Inferior parietal cortex (tissue), 1 donor: ENCODE measurements around the gene ZBTB46.
"Not testable (repeated sequence)": the region's sequence is repeated elsewhere in the genome, so short reads cannot be mapped to it uniquely, and the experiment has no call there.

Source experiments
- DNase-seq: peaks from one replicate; pipeline ENCODE4 v3.0.0-alpha.2; 2016; ENCODE audit errors: extremely low spot score

Gene ZBTB46

DNA sequence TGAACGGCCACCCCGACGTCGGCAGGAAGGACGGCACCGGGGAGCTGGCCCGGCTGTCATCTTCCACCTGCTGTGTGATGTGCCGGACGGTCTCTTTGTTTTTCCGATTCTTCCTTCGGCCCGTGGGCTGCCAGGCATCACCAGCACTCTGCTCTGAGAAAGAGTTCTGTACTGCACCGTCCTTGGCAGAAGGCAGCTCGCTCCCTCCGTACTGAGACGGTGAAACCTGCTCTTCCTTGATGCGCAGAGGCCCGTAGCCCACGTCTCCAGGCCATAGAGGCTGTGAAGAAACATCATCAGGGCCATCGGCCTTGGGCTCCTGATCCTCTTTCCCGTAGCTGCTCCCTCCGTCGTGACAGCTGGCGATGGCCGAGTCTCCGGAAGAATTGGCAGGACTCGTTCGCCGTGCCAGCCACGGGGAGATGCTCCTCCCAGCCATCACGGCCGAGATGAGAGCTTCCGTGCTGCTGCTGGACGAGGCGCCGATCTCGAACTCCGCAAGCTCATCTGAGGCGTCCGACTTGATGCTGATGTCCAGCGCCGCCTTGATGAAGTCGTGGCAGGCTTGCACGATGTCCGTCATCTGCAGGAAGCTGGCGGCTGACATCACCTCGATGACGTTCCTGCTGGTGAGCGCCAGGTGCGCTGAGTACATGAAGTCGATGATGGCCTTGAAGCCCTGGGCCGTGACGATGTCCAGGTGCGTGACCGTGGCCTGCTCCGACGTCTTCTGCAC is 41.1 kb downstream of the ZBTB46 start:
- no peak for DNase-seq

DNA sequence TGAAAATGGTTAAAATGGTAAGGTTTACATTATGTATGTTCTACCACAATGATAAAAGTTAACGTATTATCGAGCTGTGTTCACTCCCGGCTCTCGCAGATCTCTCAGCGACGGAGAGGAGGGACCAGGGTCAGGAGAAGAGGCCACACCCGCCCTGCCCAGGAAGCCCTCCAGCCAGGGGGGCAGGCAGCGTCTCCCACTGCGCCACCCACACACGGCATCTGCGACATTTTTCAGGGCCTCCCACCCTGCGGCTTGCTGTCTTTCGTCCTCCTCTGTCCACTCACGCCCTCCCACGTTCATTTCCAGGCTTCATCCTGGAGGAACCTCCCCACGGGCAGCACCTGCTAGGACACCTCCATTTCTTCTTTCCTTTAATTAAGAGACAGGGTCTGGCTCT is 43.3 kb downstream of the ZBTB46 start:
- no peak for DNase-seq

DNA sequence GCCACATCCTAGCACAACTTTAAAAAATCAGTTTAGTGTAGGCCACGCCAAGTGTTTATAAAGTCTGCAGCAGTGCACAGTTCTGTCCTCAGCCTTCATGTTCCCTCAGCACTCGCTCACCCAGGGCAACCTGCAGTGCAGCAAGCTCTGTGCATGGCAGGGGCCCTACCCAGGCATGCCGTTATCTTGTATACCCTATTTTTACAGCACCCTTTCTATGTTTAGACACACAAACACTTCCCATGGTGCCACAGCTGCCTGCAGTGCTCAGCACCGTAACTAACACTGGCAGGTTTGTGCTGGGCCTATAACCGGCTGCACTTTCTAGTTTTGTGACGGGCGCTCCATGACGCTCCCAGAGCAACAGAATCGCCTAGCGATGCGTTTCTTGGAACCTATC is 43.8 kb downstream of the ZBTB46 start:
- no peak for DNase-seq

DNA sequence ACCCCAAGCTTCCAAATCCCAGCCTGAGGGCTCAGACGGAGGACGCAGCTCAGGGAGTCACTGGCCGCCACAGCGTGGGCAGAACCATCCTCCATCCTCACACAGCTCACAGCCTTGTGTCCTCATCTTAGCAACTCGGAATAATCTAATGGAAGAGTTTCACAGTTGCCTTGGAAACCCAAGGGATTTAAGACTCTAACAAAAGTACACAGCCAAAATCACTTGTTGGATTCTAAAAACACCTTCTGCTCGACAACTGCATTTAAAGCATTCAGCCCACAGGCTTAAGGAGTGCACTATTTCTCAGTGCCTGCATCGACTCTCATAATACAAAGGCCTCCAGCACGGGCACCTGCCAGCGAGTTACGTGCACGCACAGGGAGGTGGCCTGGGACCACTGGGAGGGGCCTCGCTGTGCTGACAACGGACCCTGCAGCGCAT is 45.4 kb downstream of the ZBTB46 start:
- peak; percentile 53 for DNase-seq

DNA sequence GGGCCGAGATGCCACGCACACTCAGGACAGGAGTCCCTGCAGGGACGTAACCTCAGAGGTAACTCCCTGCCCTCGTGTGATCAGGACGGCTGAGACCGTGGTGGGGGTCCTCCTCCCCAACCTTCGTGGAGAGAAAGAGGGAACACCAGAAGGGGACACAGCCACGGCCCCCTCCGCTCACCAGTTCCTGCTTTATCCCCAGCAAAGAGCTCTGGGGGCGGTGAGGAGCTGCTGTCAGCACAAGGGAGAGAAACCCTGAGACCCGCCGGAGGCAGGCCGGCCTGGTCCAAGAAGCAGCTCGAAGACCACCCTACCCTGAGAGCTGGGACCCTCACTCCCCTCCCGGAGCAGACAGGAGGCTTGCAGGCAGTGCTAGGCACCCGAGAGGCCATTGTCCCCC is 47.1 kb downstream of the ZBTB46 start:
- no peak for DNase-seq

DNA sequence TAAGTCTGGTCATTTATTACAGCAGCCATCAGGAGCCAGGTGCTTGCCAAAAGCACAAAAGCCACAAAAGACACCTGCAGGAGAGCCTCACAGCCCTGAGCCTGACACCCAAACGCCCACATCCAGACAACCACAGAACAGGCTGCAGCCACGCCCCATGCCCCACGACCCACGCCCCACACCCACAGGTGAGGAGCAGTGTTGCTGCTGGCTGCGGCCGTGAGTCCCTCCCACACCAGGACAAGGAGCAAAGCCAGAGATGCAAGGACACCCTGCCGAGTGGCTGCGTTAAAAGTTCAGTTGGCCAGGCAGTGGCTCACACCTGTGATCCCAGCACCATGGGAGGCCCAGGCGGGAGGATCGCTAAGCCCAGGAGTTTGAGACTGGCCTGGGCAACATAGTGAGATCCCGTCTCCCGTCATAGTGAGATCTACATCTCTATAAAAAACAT is 48.5 kb downstream of the ZBTB46 start:
- DNase-seq: no peak

DNA sequence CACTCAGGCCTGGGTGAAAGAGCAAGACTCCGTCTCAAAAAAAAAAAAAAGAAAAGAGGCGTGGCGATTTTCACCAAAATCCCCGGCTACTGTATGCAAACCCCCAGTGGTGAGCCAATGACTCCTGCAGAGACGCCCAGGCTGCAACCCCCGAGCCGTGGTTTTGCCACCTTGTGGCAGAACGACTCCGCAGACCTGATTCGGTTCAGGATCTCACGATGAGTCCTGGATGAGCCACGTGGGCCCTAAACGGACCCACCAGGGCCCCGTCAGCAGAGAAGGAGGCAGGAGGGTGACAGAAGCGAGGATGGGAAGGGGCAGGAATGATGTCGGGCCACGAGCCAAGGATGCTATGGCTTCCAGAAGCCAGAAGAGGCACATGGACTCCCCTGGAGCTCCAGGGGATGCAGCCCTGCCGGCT is 49.0 kb downstream of the ZBTB46 start:
- DNase-seq: no peak

DNA sequence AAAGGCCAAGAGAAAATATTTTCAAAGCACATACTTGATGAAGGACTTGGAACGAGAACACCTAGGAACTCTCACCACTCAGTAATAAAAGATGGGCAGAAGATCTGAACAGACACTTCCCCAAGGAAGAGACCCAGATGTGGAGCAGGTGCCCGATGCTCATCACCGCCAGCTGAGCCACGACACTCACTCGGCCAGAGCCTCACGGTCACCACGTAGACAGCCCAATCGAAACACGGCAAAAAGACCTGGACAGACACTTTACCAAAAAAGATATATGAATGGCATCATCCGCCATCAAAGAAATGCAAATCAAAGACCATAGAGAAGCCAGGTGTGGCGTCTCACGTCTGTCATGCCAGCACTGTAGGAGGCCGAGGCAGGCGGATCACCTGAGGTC is 49.9 kb downstream of the ZBTB46 start:
- no peak for DNase-seq

DNA sequence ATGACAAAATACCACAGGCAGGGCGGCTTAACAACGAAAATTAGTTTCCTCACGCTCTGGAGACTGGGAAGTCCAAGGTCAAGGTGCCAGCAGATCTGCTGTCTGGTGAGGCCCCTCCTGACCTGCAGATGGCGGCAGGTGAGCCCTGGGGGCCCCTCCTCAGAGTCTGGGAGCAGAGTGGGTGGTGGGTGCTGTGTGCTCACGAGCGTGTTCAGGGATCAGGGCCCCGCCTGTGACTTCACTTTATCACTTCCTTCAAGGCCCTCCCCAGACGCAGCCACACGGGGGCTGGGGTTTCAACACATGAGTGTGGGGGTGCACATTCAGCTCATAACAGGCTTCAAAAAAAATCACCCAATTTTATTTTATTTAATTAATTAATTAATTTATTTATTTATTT is 52.2 kb downstream of the ZBTB46 start:
- no peak for DNase-seq

DNA sequence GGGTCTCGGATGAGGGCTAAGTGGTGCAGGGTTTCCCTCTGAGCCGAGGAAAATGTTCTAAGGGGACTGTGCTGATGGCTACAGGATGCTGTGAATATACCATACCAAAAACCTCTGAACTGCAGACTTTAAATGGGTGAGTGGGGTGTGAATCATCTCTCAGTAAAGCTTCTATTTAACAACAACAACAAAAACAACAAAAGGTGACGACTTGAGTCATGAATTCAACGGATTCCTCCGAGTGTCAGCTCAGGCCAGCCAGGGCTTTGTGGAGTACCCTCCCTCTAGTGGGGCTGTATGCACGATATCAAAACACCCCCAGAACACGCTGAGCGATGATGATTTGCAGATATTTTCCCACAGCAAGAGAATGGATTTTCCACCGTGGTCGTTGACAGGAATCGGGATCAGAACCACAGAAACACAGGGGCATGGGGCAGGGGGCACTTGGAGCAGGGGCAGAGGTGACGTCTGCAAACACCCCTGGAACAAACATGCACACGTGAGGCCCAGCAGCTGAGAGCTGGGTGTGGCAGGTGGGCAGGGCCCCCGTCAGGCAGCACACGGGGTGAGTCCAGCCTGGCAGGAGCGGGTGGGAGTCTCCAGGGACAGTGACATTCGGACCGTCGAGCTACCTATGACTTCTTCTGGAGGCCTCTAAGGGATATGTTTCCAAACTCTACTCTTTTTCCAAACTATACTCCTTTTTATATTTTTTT is 52.9 kb downstream of the ZBTB46 start:
- no peak for DNase-seq

DNA sequence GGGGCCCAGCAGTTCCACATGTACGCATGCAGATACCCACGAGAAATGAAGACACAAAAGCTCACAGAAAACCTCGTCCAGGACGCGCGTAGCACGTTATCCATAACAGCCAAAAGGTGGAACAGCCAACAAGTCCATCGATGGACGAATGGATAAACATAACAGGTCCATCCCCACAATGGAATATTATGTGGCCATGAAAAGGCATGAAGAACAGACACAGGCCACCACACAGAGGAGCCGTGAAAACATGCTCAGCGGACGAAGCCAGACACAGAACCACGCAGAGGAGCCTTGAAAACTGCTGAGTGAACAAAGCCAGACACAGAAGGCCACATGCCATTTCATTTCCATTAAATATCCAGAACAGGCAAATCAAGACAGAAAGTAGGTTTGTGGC is 53.5 kb downstream of the ZBTB46 start:
- no peak for DNase-seq

DNA sequence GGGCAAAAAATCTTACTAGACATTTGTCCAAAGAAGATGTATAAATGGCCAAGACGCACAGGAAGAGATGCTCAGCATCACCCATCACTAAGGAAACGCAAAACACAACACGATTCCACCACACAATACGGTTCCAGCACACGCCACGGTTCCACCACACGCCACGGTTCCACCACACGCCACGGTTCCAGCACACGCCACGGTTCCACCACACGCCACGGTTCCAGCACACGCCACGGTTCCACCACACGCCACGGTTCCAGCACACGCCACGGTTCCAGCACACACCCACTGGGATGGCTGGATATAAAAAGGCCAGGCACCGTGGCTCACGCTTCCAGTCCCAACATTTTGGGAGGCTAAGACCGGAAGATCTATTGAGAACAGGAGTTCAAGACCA is 54.2 kb downstream of the ZBTB46 start:
- not testable (repeated sequence) for DNase-seq

DNA sequence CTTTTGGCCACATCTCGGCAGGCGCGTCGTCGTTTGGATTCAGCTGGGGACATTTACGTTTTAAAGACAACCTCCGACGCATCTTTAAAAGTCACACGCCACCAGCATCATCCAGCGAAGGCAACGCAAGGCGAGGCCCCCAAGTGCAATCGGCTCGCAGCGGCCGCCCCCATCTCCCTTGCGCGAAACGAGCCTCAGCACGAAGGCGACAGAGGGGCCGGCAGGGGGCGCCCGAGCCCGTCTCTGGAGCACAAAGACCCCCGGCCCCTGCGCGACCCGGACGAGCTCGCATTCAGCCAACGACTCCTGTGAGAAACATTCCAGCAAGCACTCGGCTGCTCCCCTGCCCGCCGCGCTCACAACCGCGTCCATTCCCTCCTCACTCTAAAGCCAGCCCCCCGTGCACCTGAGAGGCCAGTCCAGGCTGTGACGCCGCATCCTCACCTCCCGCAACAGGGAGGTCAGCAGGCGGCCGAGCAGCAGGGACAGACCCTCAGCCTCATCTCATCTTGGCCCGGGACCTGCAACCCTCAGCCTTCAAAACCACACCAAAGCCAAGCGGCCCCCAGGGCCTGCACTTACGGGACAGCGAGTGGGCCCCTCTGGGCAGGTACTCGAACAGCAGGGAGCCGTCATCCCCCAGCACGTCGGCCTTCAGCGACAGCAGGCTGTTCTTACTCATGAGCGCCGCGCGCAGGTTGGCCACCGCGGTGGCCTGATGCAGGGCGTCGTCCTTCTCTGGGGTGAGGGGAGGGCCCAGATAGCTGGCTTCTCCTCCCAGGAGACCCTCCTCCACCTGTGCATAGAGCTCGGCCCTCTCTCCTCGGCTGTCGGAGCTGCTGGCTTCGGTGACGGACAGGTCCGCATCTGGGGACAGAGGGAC is 55.7 kb downstream of the ZBTB46 start:
- no peak for DNase-seq

DNA sequence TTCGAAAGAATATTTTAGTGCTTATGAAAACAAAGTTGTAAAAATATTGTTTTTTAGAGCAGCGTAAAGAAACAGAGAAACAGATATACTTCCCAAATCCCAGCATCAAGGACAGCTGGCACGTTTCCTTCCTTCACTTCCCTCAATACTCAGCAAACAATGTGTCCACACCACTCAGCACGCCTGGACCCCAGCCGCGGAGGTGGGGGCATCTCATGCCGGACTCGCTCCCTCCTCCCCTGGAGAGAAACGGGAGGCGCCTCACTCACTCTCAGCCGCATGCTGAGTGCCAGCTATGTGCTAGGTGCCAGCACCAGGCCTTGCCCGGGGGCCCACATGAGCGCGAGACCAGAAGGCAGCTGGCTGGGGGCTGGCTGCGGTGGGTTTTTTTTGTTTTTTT is 56.8 kb downstream of the ZBTB46 start:
- DNase-seq: no peak

DNA sequence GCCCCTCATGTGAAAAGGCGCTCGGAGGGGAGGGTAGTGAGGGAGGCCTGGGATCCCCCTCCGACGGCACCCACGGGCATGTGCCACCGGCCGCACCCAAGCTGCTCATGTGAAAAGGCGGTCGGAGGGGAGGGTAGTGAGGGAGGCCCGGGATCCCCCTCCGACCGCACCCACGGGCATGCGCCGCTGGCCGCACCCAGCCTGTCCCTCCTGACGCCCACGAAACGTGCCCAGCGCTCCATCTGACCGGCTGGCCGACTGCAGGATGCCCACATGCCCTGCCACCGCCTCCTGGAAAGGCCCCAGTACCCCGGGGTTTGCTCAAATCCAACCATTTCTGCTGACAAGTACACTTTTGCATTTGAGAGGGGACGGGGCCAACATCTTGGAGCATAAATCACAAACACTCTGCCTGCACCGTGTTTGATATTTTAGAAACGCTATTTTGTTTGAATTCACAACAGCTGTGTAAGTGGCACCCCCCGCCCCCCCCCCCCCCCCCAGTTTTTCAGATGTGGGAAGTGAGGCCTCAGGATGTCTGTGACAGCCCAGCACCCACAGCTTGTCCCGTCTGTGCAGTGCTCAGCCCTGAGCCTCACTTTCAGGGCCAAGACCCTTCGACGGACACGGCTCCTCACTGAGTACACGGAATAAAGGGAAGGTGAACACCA is 57.4 kb downstream of the ZBTB46 start:
- DNase-seq: no peak

DNA sequence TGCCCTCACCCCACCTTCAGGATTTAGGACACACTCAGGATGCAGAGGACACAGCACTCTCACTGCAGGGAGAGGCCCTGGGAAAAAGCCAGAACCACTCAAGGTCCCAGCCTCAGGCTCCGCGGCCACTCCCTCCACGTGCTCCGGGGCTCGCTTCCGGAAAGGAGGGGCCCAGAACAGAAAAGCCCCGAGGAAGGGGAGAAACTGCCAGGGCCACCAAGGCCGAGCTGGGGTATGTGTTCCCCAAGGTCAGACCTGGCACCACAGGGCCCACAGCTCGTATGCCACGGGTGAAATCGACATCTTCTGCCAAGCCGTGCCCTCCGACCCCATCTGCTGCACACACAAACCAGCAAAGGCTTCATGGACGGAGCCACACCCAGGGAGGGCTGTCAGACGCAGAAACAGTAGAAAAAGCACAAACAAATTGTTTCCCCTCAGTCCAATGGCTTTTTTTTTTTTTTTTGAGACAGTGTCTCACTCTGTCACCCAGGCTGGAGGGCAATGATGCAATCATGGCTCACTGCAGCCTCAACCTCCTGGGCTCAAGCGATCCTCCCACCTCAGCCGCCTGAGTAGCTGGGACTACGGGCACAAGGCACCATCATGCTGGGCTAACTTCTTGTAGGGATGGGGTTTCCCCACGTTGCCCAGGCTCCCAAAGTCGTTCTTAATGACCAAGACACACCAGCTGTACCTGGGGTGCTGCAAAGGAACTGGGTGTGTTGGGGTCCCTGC is 58.1 kb downstream of the ZBTB46 start:
- DNase-seq: no peak

DNA sequence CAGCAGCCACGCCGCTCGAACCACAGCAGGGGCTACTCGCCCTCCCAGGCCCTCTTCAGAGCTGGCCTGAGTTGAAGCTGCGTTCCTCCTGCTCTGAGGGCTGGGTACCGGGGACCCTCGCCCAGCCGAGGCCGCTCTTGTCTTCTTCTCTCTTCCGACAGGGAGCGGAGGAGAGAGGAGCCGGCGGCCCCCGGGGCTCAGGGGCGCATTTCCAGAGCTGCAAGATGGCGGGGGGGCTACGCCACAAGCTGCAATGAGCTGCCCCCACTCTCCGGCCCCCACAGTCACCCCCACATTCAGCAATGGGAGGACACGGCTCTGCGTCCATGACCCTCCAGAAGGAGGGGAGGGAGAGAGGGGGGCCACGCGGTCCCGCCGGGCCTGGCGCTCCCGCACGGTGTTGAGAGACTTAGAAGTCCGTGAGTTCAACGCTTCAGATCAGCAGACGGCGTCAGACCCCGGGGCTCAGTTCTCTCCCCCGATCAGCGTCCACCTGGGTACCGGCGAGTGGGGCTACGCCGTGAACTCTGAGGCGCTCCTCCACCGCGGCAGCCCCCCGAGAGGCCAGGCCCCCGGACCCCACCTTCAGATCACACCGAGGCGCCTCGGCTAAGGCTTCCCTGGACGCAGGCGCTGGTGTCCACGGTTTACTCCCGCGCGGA is 59.9 kb downstream of the ZBTB46 start:
- no peak for DNase-seq

DNA sequence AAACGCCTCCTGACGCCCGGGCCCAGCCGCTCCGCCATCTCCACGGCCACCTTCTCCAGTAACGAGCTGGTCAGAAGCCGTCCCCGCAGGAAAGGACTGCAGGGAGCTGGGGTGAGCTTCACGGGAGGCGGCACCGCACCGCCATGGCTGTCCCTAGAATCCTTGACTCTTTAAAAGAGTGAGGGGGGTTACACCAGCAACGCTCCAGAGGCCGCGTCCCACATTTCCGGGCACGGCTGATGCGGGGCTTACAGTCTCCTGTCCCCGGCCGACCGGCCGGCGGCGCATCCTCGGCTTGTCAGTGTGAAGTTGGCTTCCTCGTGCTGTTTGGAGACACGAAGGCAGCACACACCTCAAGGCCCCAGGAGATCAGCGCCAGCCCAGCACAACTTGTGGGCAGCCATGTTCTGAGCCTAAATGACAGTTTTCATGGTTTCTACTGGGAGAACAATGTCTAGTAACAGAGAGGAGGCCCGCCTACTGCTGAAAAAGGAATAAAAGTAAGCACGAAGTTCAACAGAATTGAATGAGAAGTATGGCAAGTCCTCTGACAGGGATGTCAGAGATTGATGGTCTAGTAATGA is 61.1 kb downstream of the ZBTB46 start:
- DNase-seq: no peak

DNA sequence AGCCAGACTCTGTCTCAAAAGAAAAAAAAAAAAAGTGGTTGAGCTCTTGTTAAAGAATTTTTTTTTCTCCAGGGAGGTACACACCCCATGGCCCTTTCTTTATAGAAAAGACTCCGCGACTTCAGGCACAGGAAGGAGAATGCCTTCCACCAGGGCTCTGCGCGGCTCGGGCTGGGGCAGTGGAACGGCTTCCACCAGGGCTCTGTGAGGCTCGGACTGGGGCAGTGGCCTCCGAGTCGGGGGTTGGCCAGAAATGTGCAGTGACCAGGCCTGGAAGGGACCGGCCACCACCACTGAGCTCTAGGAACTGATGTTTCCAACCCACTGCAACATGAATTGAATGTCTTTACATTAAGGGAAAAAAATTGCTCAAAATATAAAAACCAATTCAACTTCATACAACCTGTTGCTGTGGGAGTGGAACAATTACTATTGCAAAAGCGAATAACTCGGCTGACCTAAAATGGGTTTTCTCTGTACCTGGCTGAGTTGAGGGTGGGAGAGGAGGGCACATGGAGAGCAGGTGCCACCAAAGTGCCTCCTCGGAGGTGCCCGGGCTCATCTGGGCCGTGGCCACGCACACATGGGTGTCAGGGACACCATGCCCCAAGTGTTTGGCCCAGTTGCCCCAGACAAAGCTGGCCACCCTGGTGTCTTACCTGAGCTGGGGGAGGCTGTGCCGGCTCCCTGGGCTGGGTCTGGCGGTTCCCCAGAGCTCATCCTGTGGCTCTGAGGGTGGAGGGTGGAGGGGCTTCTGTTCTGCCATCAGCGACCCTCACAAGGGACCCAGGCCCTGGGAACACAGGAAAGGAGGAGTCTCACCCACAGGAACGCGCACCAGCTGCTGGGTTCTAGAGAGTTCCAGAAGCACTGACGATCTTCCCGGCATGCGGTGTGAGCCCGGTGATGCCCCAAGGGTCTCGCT is 62.2 kb downstream of the ZBTB46 start:
- DNase-seq: no peak
